Mucosa of descending colon (tissue), 3 donors: ENCODE measurements around the gene GPR176. TPM values are rescaled to one million over a fixed set of nuclear protein-coding genes. Genes with fewer than 3 reads are reported as not detected.

Experiments used
- ATAC-seq: fragments of 200-7000 bp; cut with Tn5 transposase; one replicate; pipeline ENCODE4 v1.9.1; 2020; ENCODE audit warnings: mild to moderate bottlenecking, moderate library complexity
- DNase-seq, 3 donors: peaks; one replicate each; pipeline ENCODE4 v3.0.0-alpha.2; 2020
- H3K36me3 ChIP-seq: fragments of 200-600 bp; one replicate; pipeline ENCODE4 v1.8.0; 2021; ENCODE audit warnings: low read depth, mild to moderate bottlenecking
- H3K4me1 ChIP-seq: fragments of 200-600 bp; one replicate; pipeline ENCODE4 v1.8.0; 2021; ENCODE audit warnings: low read depth, mild to moderate bottlenecking
- H3K4me3 ChIP-seq: fragments of 200-600 bp; one replicate; pipeline ENCODE4 v1.8.0; 2021; ENCODE audit warnings: mild to moderate bottlenecking
- H3K9me3 ChIP-seq: fragments of 200-600 bp; one replicate; pipeline ENCODE4 v1.8.0; 2021; ENCODE audit warnings: mild to moderate bottlenecking
- intact Hi-C, 2 donors: fragments of 100-400 bp; cut with DNase I in 1 of 2; cut with micrococcal nuclease in 1 of 2; formaldehyde crosslinking; loops; one replicate each; pipeline versions ENCODE4 v1.11.0 to v1.11.1; 2022; cut with DNase I, micrococcal nuclease
- total RNA-seq, 3 donors: library from RNA; stranded (reverse); fragmentation: NEBNext Ultra II Directional in 2 of 3; extraction: Animal tissue kit (Norgen Biotek cat#: 25700) in 2 of 3; gene quantifications; one replicate each; pipeline versions ENCODE4 v1.2.1 to v1.2.4, GENCODE V29; 2021 to 2023
- TF ChIP-seq, protein P1 (sequence below): fragments of 200-600 bp; IDR thresholded peaks from one replicate; pipeline ENCODE4 v1.8.0; 2022; ENCODE audit warnings: antibody characterized with exemption, mild to moderate bottlenecking
- donor health status: DM: no; HTN: no; CAD: no; lungs with moderate emphysema.
- donor health status: DM: no; HTN: no; CAD: no.
- donor health status: DM: no; HTN: yes; CAD: no.

GPR176 gene
- total RNA-seq, 3 donors from 2014 or later: 0.32 to 4.9 (median 1.2) TPM

GRCh38 chr15:39826975-39827374 is 93.1 kb downstream of the GPR176 start:
- ATAC-seq (no peak), DNase-seq (no peak)
- intact Hi-C loops: no loop called here
- TF ChIP-seq, protein P1, sequence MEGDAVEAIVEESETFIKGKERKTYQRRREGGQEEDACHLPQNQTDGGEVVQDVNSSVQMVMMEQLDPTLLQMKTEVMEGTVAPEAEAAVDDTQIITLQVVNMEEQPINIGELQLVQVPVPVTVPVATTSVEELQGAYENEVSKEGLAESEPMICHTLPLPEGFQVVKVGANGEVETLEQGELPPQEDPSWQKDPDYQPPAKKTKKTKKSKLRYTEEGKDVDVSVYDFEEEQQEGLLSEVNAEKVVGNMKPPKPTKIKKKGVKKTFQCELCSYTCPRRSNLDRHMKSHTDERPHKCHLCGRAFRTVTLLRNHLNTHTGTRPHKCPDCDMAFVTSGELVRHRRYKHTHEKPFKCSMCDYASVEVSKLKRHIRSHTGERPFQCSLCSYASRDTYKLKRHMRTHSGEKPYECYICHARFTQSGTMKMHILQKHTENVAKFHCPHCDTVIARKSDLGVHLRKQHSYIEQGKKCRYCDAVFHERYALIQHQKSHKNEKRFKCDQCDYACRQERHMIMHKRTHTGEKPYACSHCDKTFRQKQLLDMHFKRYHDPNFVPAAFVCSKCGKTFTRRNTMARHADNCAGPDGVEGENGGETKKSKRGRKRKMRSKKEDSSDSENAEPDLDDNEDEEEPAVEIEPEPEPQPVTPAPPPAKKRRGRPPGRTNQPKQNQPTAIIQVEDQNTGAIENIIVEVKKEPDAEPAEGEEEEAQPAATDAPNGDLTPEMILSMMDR: no peak
- no peak overlapping the region for H3K4me3 ChIP-seq
- H3K4me1 ChIP-seq: no peaks in the 10 kb centered on the region
- H3K9me3 ChIP-seq: no peaks in the 10 kb centered on the region
- no peaks in the 10 kb centered on the region for H3K36me3 ChIP-seq

GRCh38 chr15:39823634-39824033 is 96.4 kb downstream of the GPR176 start:
- H3K4me1 ChIP-seq: no peaks in the 10 kb centered on the region
- intact Hi-C loops: no loop called here
- DNase-seq (no peak), ATAC-seq (no peak)
- no peaks in the 10 kb centered on the region for H3K9me3 ChIP-seq
- H3K4me3 ChIP-seq: no peak overlapping the region
- H3K36me3 ChIP-seq: no peaks in the 10 kb centered on the region
- TF ChIP-seq, protein P1: no peak

DNA sequence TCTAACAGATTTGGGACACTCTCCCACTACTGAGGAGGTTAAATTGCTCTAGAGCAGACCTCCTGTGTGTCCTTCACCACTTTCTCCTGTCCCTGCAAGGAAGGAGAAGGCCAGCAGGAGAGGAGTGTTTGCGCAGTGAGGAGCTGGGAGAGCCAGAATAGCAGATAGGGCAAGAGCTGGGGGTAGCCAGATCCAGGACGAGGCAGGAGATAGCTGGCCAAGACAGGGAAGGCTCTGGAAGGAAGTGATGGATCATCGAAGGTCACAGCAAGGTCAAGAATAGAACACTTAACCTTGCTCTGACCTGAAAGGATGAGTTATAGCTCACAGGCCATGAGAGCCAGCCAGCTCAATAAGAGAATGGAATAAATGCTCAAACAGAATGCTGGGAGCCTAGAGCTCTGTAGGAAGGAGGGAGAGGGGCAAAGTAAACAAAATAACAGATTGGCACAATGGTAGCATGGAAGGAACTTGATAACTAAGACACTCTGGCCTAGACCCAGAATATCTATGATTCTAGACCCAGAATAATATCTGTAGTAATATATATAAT is 99.9 kb downstream of the GPR176 start:
- no peaks in the 10 kb centered on the region for H3K9me3 ChIP-seq
- intact Hi-C loops: no loop called here
- no peaks in the 10 kb centered on the region for H3K36me3 ChIP-seq
- DNase-seq: no peak
- TF ChIP-seq, protein P1: no peak
- ATAC-seq: no peak
- no peaks in the 10 kb centered on the region for H3K4me1 ChIP-seq
- no peak overlapping the region for H3K4me3 ChIP-seq

- H3K36me3 ChIP-seq: no peaks in the 10 kb centered on the region
- no peaks in the 10 kb centered on the region for H3K4me1 ChIP-seq
- no peaks in the 10 kb centered on the region for H3K9me3 ChIP-seq
- TF ChIP-seq, protein P1: no peak
- ATAC-seq (no peak), DNase-seq (no peak)
- H3K4me3 ChIP-seq: no peak overlapping the region
- intact Hi-C loops: no loop called here
Measured at GRCh38 chr15:39819533-39819932, 100.5 kb downstream of the GPR176 start.

DNA sequence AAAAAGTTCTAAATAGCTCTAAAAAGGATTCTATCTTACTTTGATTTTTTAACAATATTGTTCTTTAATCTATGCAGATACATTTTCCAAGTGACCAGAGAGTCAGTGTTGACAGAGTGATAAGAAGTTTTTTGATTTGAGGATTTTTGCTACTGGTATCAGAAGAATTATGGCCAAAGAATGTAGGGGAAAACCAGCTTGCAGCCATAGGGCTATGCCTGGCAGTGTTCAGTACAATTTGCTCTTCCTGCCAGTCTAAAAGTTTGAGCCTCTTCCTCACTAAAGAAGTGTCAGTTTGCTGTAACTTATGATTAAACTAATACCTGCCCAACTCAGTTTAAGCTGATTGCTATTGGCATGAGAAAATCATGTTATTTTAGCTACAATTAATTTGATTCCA is 102.2 kb downstream of the GPR176 start:
- ATAC-seq: no peak

More for the DNA sequence above, 102.2 kb downstream of the GPR176 start:
- Histone ChIP-seq H3K36me3 (no peaks in the 10 kb centered on the region), H3K9me3 (no peaks in the 10 kb centered on the region), H3K4me1 (no peaks in the 10 kb centered on the region), H3K4me3 (no peak overlapping the region)
- no peak for DNase-seq
- TF ChIP-seq, protein P1: no peak
- intact Hi-C loops: no loop called here
